Stomach (tissue), 9 donors: ENCODE data around the gene HOXC12. TPM values are rescaled to one million over a fixed set of nuclear protein-coding genes. Genes with fewer than 3 reads are reported as not detected.

ENCODE experiments used
- DNase-seq, 2 donors: peaks; one replicate each; pipeline versions ENCODE4 v3.0.0 to v3.0.0-alpha.2; 2013 to 2019
- H3K27ac ChIP-seq, 5 donors: fragments of 200-600 bp in 4 of 5; sonication (generic) in 4 of 5; one replicate each; pipeline ENCODE4 v1.5.1; 2013 to 2019; ENCODE audit warnings: mild to moderate bottlenecking in 1 of 5, moderate library complexity in 1 of 5
- H3K27me3 ChIP-seq, 3 donors: fragments of 200-600 bp; sonication (generic); one replicate each; pipeline ENCODE4 v1.5.1; 2017 to 2019; ENCODE audit warnings: mixed run types in 1 of 3
- H3K36me3 ChIP-seq, 4 donors: fragments of 200-600 bp; sonication (generic); 1 replicate in 3 of 4; 2 replicates in 1 of 4; pipeline ENCODE4 v1.5.1; 2016 to 2019
- H3K4me1 ChIP-seq, 4 donors: fragments of 200-600 bp; sonication (generic); one replicate each; pipeline ENCODE4 v1.5.1; 2016 to 2019
- H3K4me3 ChIP-seq, 4 donors: fragments of 200-600 bp; sonication (generic) in 3 of 4; one replicate each; pipeline ENCODE4 v1.5.1; 2016 to 2019; ENCODE audit warnings: mild to moderate bottlenecking in 1 of 4
- H3K9me3 ChIP-seq, 4 donors: fragments of 200-600 bp; sonication (generic); one replicate each; pipeline ENCODE4 v1.5.1; 2016 to 2019
- CTCF ChIP-seq, 7 experiments: fragments of 450-650 bp in 4 of 7; fragments of 200-600 bp in 3 of 7; sonication (generic) in 3 of 7; IDR thresholded peaks; one replicate each; pipeline ENCODE4 v1.5.1; 2016 to 2019; ENCODE audit warnings: antibody characterized with exemption in 7 of 7, control low read depth in 2 of 7, mild to moderate bottlenecking in 1 of 7
- EP300 ChIP-seq: sonication (generic); formaldehyde crosslinking; IDR thresholded peaks from one replicate; pipeline ENCODE4 v1.6.1; 2017; ENCODE audit warnings: antibody characterized with exemption
- POLR2A ChIP-seq, 4 donors: fragments of 450-650 bp; IDR thresholded peaks; one replicate each; pipeline ENCODE4 v1.6.1; 2016; ENCODE audit warnings: antibody characterized with exemption in 4 of 4, control low read depth in 2 of 4, mild to moderate bottlenecking in 1 of 4, moderate library complexity in 1 of 4
- POLR2AphosphoS5 ChIP-seq, 3 donors: sonication (generic); formaldehyde crosslinking; IDR thresholded peaks; one replicate each; pipeline ENCODE4 v1.6.1; 2016; ENCODE audit warnings: antibody characterized with exemption in 3 of 3
- WGBS, 5 donors: extraction: QIAGEN DNeasy Blood & Tissue Kit in 3 of 5; methylation state at CpG; one replicate each; pipeline versions ENCODE4 v1.1.5 to v1.1.7; 2013 to 2018; 5-methylcytosine and 5-hydroxymethylcytosine counted together
- intact Hi-C: fragments of 100-400 bp; cut with DNase I; formaldehyde crosslinking; loops from one replicate; pipeline ENCODE4 v1.15.1; 2023; ENCODE audit warnings: low total_unique reads
- polyA plus RNA-seq, 3 donors: library from polyadenylated mRNA; stranded (reverse); fragments of 200-250 nt; gene quantifications; one replicate each; pipeline ENCODE4 v1.2.3, GENCODE V29; 2013
- total RNA-seq, 5 donors: library from RNA; depleted of rRNA; stranded (reverse); fragments of >200 nt; gene quantifications; one replicate each; pipeline versions ENCODE4 v1.1.0 to v1.2.3, GENCODE V29; 2014 to 2016
- donor health status: healthy with polysubstance abuse.
- donor health status: Bipolar disorder and iron deficiency.
- donor health status: healthy.

HOXC12 gene
- total and polyA plus RNA-seq, 8 donors: not detected

GRCh38 chr12:53931844-53932581 lies 22.7 kb upstream of the HOXC12 start:
- intact Hi-C loops: no loop called here
- TF ChIP-seq EP300: no peak
- TF ChIP-seq CTCF (IDR thresholded peaks at IDR 0.05): no peak
- TF ChIP-seq POLR2AphosphoS5 (IDR thresholded peaks at IDR 0.05): no peak
- no peak for TF ChIP-seq POLR2A (IDR thresholded peaks at IDR 0.05)
- no peaks in the 10 kb centered on the region for H3K36me3 ChIP-seq

GRCh38 chr12:53932915-53933314 lies 21.8 kb upstream of the HOXC12 start:
- no peak for TF ChIP-seq EP300
- no peak for TF ChIP-seq POLR2A (IDR thresholded peaks at IDR 0.05)
- no peak for TF ChIP-seq POLR2AphosphoS5 (IDR thresholded peaks at IDR 0.05)
- TF ChIP-seq CTCF (IDR thresholded peaks at IDR 0.05): no peak
- Histone ChIP-seq H3K36me3 (no peaks in the 10 kb centered on the region), H3K9me3 (peaks cover 0 to 17% (median 3%) of the 10 kb centered on the region in 4 donors), H3K4me1 (peaks cover 0 to 18% (median 7%) of the 10 kb centered on the region in 4 donors), H3K27me3 (peaks cover 31 to 100% (median 97%) of the 10 kb centered on the region in 3 donors), H3K4me3 (no peak overlapping the region), H3K27ac (no peak overlapping the region)
- WGBS, 5 donors: 31 to 45% (median 35%) methylated on average over 4 of the region's 4 CpGs
- DNase-seq: no peak
- intact Hi-C loops: no loop called here

More at GRCh38 chr12:53931844-53932581, 22.7 kb upstream of the HOXC12 start:
- H3K4me3 ChIP-seq: no peak overlapping the region
- H3K27me3 ChIP-seq: peaks cover 37 to 100% (median 97%) of the 10 kb centered on the region in 3 donors
- peaks cover 0 to 17% (median 6%) of the 10 kb centered on the region in 4 donors for H3K9me3 ChIP-seq
- peaks cover 0 to 24% (median 6%) of the 10 kb centered on the region in 4 donors for H3K4me1 ChIP-seq
- 29 to 44% (median 40%) methylated on average over 4 of the region's 4 CpGs for WGBS, 5 donors
- no peak for DNase-seq
- no peak overlapping the region for H3K27ac ChIP-seq

GRCh38 chr12:53935383-53936341 lies 19.0 kb upstream of the HOXC12 start:
- Histone ChIP-seq H3K4me1 (peaks cover 0 to 34% (median 19%) of the 10 kb centered on the region in 4 donors), H3K4me3 (peak overlapping the region in 2 of 4 donors; percentile 1 to 5), H3K36me3 (no peaks in the 10 kb centered on the region), H3K9me3 (peaks cover 0 to 5% (median 2%) of the 10 kb centered on the region in 4 donors), H3K27me3 (peaks cover 43 to 100% (median 97%) of the 10 kb centered on the region in 3 donors), H3K27ac (no peak overlapping the region)
- WGBS, 5 donors: 7 to 10% (median 8%) methylated on average over 49 of the region's 49 CpGs
- no peak for DNase-seq
- intact Hi-C loops: no loop called here
- TF ChIP-seq CTCF (IDR thresholded peaks at IDR 0.05) (no peak), EP300 (no peak)

GRCh38 chr12:53937099-53937498 lies 17.6 kb upstream of the HOXC12 start:
- intact Hi-C loops: no loop called here
- Histone ChIP-seq H3K36me3 (no peaks in the 10 kb centered on the region), H3K27ac (no peak overlapping the region), H3K27me3 (peaks cover 42 to 100% (median 94%) of the 10 kb centered on the region in 3 donors), H3K4me1 (peaks cover 0 to 34% (median 19%) of the 10 kb centered on the region in 4 donors), H3K4me3 (no peak overlapping the region), H3K9me3 (no peaks in the 10 kb centered on the region)
- TF ChIP-seq EP300: no peak
- no peak for TF ChIP-seq CTCF (IDR thresholded peaks at IDR 0.05)
- TF ChIP-seq POLR2AphosphoS5 (IDR thresholded peaks at IDR 0.05): no peak
- DNase-seq: no peak
- WGBS, 5 donors: 15 to 19% (median 17%) methylated on average over 7 to 12 of the region's 12 CpGs
